HG03097 (cell line): ENCODE measurements around the gene DYNLT1.
"Not testable (repeated sequence)": the region's sequence is repeated elsewhere in the genome, so short reads cannot be mapped to it uniquely, and the experiment has no call there.

ENCODE experiments used
- ATAC-seq: cut with Tn5 transposase; IDR thresholded peaks from one replicate; pipeline ENCODE4 v1.9.1; 2021; ENCODE audit not compliant: unreplicated experiment, low FRiP score

Gene DYNLT1

GRCh38 chr6:158643836-158644230 is 710 bp downstream of the DYNLT1 start:
- ATAC-seq, result no peak

GRCh38 chr6:158642097-158642601 is 2.4 kb downstream of the DYNLT1 start:
- no peak for ATAC-seq

DNA sequence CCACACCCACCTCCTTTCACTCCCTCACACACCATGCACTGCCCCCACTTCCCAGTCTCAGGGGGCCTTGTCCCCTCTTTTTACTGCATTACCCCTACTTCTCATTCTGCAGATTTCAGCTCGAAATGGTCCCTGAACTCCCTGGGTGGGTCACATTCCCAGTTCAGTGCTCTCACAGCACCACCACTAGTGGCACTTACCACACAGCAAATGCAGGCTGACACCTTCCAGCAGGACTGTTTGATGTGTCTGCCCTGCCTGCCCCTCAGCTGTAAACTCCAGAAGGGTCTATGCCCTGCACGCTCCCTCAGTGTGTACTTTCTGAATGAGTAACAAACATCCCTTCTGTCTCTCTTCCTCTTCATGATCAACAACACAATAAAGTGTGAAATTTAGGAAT is 4.0 kb downstream of the DYNLT1 start:
- ATAC-seq, result no peak

DNA sequence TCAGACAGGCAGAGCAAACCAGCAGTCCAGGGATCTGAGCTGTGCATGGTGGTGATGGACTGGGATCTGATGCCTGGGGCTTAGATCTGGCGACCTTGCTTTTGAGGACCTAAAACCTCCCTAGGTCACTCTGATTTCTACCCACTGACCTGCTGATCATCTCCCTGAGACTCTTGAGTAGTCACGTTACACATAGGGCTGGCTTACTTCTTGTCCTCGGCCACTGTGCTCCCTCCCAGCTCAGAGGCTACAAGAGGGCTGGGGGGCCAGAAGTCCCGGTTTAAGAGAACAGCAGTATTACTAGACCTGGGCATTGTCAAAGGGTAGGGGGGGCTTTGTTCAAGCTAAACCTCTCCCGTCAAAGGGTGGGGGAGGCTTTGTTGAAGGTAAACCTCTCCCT is 5.5 kb downstream of the DYNLT1 start:
- ATAC-seq, result no peak

- ATAC-seq, result no peak
Measured at GRCh38 chr6:158638324-158638854, 6.2 kb downstream of the DYNLT1 start.

- ATAC-seq, result no peak
Measured at GRCh38 chr6:158636778-158637177, 7.8 kb downstream of the DYNLT1 start.

GRCh38 chr6:158635427-158636073 is 9.0 kb downstream of the DYNLT1 start:
- no peak for ATAC-seq

DNA sequence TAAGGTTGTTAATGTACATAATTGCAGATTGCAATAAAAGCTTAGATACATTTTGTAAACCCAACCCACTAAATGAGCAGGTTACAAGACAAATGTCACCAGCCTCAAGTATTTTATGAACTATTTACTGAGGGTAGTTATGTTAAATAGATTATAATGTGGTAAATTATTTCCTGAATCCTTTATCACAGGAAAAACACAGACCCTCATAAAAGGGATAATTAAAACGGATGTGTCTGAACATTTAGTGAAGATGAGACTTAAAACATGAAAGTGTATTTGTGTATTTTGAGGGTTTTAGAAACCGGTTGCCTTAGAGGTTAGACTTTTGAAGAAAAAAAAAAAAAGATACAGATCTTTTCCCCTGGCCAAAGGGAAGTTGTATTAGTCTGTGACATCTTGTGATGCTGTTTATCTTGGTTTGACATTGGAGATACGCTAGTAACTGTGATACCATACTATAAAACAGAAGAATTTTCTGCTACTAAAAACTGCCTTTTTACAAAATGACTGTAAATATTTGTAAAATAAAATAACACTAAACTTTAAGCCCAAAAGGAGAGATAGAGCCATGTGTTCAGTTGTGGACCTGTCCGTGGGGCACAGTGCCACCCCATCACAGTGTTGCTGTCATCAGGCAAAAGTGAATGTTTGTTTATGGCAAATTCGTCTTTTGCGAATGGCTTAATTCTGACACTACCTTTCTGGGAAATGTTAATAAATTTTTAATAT is 9.7 kb downstream of the DYNLT1 start:
- ATAC-seq, result no peak

DNA sequence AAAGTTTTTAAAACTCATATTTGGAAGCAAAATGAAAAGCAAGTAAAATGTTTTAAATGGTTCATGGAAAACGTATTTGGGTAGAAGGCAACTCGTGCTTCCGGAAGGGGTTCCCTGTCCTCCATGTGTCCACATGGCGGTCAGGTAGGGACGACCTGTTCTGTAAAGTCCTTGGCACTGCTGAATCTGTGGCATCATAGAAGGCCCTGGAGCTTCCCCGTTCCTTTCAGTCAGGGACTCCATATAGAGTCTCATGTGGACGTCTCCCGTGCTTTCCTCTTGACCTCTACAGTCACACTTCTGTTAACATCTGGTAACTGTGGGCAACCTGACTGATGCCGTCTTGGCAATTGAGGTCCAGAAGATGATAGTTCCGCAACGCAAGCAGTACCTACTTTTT is 11.4 kb downstream of the DYNLT1 start:
- no peak for ATAC-seq

- not testable (repeated sequence) for ATAC-seq
Measured at GRCh38 chr6:158632538-158633119, 11.9 kb downstream of the DYNLT1 start.

- ATAC-seq, result no peak
Measured at GRCh38 chr6:158631678-158632537, 12.6 kb downstream of the DYNLT1 start.

- no peak for ATAC-seq
Measured at GRCh38 chr6:158630938-158631616, 13.5 kb downstream of the DYNLT1 start.

GRCh38 chr6:158629367-158630221 is 14.9 kb downstream of the DYNLT1 start:
- ATAC-seq, result no peak

DNA sequence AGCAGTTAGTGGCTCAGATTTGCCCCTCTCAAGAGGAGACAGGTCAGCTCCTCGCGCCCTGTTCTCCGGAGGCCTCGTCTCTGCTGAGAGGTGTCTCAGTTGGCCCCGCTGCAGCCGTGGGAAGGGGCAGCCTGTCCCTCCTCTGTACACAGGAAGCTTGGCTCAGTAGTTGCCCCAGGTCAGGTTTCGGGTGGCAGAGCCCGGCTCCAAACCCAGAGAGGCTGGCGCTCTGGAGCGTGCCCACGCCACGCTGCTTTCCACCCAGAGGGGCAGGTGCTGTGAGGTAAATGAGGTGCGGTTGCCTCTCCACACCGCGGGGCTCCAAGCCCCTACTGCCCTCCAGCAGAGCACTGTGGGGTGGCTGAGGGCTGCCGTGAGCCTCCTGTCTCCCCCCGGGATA is 16.0 kb downstream of the DYNLT1 start:
- ATAC-seq, result no peak

DNA sequence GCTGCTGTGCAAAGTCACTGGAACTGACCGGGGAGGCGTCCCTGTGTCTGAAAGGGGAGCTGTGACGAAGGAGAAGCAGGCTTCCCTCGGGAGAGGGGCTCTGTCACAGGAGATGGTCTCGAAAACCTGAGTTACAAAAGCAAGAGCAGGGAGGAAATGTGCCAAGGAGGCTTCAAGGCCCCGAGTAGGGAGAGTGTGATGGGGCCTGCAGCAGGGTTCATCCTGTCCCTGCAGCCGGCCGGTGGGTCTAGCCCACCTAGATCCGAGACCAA is 16.7 kb downstream of the DYNLT1 start:
- ATAC-seq, result no peak

DNA sequence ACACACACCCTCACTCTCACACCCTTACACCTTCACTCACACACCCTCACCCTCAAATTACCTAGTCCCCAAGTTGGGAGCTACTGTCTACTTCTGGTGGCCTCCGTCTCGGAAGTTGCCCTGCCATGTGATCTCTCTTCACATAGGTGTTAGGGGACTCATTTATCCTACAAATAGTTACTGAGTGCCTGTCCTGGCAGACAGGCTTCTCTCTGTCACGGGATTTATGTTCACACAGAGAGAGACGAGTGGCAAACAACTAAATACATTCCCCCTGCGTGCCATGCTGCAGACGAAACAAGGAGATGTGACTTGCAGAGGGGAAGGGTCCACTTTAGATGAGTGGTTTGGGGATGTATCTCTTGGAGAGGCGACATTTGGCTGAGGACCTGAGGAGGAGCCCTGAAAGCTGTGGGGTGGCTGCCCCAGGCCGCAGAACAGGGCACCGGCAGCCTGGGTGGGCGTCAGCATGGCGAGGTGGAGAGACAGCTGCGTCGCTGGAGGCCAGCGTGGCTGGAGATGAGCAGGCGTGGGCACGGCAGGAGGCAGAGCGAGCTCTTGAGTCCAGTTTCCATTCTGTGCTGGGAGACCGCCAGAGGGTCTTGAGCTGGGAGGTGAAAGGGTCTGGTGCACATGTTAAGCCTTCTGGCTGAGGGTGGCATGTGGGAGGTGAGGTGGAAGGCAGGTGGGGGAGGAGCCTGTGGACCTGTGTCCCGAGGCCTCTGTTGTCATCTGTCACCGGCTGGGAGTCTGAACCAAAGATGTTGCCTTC is 17.2 kb downstream of the DYNLT1 start:
- no peak for ATAC-seq

DNA sequence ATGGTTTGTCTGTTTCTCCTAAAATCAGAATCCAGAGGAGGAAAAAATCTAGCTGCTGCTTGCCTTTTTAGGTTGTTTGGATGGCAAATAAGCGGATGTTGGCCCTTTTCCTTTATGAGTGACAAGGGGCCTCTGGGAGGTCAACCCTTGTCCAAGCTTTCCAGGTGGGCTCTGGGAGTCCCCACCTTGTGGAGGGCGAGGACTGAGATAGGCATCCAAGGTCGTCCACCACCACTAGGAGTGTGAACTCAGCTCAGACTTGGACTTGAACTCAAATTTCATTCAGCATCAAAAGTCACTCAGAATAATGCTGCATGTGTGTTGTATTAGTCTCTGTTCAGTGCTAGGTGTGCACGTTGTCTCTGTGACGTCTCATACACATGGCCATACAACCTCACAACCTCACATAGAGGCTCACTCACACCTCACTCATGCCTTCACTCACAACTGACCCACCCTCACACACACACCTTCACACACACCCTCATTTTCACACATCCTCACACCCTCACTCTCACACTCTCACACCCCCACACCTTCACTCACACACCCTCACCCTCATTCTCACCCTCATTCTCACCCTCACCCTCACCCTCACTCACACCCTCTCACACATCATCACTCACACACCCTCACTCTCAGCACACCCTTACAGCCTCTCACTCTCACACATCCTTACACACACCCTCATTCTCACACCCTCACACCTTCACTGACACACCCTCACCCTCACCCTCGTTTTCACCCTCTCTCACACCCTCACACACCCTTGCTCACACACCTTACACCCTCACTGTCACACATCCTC is 18.0 kb downstream of the DYNLT1 start:
- no peak for ATAC-seq

GRCh38 chr6:158625881-158626305 is 18.6 kb downstream of the DYNLT1 start:
- no peak for ATAC-seq
